Fibroblast of upper back skin (primary cell): ENCODE results near the gene GNPDA2.
A peak's percentile ranks its signal among the peaks of the same experiment; 100 is the strongest.

ENCODE experiments used
- DNase-seq: peaks from one replicate; pipeline ENCODE4 v3.0.0-alpha.2; 2013

The GNPDA2 gene

GRCh38 chr4:44678094-44679041, 48.0 kb downstream of the GNPDA2 start, which contains the start of gene GUF1:
Gene GUF1, plus strand, starts transcription at chr4:44678420. Its CDS starts 203 bp downstream, at chr4:44678623.
- DNase-seq = peak; percentile 88

DNA sequence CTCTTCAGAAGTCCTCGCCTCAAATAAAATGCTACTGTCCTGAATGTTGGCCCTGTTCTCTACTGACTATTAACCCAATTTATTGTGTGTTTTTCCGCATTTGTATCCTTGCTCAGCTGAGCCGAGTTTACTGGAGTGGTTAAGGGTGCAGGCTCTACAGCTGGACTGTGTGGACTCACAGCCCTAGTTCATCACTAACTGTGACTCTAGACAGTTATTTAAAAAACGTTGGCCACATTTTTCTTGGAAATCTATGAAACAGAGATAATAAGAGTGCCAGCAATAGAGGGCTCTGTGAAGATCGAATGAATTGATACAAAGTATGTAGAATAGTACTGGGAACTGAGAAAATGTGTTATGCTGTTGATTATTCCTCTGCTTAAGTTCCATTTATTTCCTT, 51.0 kb downstream of the GNPDA2 start:
- no peak for DNase-seq

GRCh38 chr4:44674471-44674870, 51.9 kb downstream of the GNPDA2 start:
- DNase-seq = no peak

- DNase-seq = no peak
These were observed 54.7 kb downstream of the GNPDA2 start for GRCh38 chr4:44671636-44672035.

- peak; percentile 1 for DNase-seq
These were observed 55.7 kb downstream of the GNPDA2 start for GRCh38 chr4:44670506-44671199.

DNA sequence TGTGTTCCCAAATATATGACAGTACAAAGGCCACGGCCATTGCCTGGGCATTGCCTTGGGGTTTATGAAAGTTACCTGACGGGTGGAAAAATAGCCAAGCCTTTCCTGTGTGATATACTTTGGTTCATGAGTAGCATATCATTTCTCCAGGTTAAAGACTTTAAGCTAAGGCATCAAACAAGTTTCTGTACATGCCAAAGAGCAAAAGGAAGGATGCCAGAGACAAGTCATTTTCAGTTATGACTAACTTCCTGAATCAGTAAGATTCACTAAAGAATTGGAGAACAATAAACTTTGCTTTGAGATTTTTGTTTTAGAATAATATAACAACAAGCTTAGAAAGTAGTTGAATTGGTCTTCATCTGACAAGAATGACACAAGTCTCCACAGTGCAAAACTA, 57.8 kb downstream of the GNPDA2 start:
- DNase-seq = no peak

- no peak for DNase-seq
These were observed 62.7 kb downstream of the GNPDA2 start for GRCh38 chr4:44663539-44664263.

- no peak for DNase-seq
These were observed 63.7 kb downstream of the GNPDA2 start for GRCh38 chr4:44662623-44663005.

- DNase-seq = no peak
These were observed 64.3 kb downstream of the GNPDA2 start for GRCh38 chr4:44661940-44662622.

GRCh38 chr4:44660396-44660795, 66.0 kb downstream of the GNPDA2 start:
- DNase-seq = no peak

DNA sequence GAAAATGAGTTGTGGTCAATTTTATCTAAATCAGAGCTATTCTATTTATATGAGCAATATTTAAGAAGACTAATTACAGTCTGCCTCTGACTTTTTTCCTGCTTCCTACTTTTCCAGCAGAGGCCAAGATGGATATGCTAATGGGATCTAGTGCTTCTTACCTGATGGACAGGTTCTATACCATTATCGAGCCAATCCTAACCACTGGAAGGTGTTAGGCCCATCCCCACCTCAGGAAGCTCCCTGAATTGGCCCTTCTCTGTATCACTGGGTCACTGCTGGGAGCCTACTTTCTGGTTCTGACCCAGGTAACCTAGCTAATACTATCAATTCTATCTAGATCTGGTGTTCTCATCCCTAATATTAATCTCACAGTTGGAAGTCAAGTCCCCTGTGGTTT, 74.4 kb downstream of the GNPDA2 start:
- DNase-seq = no peak
